Muscle of arm (tissue), 12 donors: ENCODE measurements around the gene PDE1C. TPM values are rescaled to one million over a fixed set of nuclear protein-coding genes. Genes with fewer than 3 reads are reported as not detected.
"Not testable (repeated sequence)": the region's sequence is repeated elsewhere in the genome, so short reads cannot be mapped to it uniquely, and the experiment has no call there.

Experiments
- DNase-seq: peaks from one replicate; pipeline ENCODE4 v3.0.0-alpha.2; 2013
- polyA plus RNA-seq, 12 donors: library from polyadenylated mRNA; unstranded; fragments of 120-200 nt; gene quantifications; one replicate each; pipeline ENCODE4 v1.2.1, GENCODE V29; 2013; ENCODE audit not compliant: insufficient read length in 12 of 12

The PDE1C gene
- polyA plus RNA-seq, 12 donors = 1.9 to 7.0 (median 3.5) TPM; not detected in 1

DNA sequence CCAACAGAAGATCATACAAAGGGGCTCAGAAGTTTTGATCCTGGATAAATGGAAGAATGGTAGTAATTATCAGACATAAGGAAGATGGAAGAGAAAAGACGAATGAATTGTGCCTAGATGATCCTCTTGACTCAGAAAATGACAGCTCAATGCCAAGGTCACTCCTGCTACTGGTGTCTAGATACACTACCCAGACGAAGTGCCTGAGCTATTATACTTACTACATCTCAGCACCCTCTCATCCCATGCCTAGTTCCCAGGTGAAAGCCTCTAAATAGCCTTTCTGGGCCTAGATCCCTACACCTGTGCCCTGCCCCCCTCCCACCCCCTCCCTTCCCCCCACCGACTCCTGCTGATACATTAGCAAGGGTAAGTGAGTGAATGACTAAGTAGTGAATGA lies 25.5 kb downstream of the PDE1C start:
- no peak for DNase-seq

DNA sequence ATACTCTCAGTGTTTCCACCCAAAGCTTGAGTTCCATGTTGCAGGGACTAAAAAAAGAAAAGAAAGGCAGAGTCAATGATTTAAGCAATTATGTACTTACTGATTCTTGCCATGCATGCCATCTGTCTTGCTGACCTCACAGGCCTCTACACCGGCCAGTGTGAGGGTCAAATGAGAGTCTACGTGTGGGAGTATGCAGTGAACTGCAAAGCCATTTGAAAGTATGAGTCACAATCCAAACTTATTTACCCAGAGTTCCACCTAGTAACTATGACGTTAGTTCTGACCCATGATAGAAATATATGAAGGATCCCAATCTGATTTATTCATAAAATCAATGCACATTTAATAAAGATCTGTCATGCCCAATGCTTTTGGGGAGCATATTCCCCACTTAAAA lies 26.5 kb downstream of the PDE1C start:
- no peak for DNase-seq

DNA sequence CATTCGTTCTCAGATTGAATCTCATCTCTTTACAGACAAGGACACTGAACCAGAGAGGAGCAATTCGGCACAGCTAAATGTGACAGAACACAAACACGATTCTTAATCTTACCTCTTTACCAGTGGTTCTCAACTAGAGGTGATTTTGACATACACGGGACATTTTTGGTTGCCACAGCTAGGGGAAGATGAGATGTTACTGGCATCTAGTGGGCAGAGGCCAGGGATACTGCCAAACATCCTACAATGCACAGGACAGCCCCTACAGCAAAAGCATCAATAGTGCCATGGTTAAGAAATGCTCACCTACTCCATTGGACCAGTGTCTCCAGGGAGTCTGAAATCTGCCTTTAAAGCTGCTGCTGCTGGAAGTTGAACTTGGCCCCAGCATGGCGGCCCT lies 27.3 kb downstream of the PDE1C start:
- DNase-seq = no peak

DNA sequence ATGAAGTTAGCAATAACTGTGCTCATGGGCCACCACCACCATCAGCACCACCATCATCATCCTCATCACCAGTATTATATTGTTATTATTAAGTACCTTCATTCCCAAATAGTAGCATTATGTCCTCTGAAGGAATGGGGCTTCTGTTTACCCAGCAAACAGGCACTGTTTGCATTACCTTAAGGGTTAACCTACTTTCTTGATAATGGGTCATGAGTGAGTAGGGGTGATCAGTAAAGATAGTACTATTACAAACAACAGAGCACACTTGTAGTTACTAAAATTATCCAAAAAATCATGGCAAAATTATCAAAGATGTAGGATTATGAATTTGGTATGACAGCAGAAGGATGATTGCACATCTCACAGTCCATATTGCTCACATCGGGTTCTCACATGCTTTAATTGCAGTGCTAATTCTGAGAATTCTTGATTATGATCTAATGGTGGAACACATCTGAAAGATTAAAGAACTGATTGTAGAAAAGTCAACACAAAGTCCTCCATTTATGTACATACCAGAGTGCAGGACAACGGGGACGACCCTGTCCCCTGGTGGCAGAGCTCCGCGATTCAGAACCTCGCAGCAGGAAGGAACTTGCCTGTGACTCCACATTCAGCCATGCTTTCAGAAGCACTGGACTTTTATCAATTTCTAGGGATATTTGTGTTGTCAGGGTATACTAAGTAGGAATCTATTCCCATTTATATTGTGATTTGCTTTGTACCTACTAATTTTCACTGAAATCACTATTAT lies 31.0 kb downstream of the PDE1C start:
- no peak for DNase-seq

DNA sequence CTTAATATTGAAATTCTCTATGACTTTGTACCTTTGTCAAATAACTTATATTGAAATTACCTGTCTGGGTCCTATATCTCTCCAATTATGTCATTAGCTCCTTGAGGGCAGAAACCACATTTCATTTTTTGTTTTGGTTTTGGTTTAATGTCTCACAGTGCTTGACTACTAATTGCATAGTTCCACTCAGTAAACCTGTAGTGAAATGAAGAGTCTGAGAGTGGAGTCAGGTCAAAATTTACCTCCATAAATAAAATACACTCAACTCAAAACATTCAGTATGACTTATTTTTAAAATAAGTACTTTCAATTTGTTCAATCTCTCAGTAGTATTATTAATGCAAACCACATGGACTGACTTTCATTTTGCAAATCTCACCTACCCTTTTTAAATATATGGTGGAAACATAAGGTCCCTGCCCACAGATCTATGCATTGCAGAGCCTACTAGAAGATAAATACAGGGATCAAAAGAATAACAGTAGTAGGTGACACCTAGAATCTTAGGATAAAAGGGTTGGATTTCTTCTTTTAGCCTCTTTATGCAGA lies 32.5 kb downstream of the PDE1C start:
- DNase-seq = no peak

DNA sequence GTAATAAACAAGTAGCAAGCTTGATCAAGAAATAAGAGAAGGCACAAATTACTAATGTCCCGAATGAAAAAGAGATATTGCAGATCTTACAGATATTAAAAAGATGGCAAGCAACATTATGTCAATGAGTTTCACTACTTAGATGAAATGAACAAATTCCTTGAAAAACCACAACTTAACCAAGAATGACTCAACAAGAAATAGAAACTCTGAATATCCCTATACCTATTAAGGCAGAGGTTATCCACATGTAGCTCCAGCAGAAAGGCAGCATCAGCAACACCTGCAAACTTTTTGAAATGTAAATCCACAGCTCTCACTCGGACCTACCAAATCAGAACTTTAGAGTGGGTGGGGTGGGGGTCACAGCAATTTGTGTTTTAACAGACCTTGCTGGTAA lies 33.6 kb downstream of the PDE1C start:
- DNase-seq = no peak

DNA sequence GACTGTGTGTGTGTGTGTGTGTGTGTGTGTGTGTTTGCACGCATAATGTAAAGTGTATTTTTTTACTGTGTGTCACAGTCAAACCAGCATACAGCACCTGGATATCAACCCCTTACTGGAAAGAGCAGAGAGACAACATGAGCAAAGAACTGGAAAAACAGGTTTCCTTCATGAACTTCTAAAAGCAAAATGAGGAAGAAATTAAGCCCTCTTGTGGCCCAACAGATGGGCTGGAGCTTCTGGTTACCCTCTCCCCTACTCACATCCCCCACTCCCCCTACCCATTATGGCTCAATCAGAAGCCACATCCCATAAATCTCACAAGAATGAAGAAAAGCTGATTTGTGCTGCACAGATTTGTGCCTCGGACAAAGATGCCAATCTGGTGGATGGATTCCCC lies 36.2 kb downstream of the PDE1C start:
- no peak for DNase-seq

DNA sequence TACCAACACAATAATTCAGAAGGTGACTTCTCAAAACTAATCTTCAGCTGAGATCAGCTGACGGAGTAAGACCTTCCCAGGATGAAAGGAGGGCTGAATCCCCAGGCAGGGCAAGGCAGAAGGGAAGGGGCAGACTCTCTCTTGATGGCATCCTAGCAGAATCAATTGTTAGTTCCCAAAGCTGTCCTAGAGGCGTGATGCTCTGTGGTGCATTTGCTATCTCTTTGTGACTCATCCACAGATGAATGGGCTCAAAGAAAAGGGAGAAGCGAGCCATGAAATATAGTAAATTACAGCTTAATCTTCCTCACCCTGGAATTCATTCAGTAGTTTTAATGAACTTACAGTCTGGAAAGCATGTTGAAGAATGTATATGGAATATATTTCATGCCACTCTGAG lies 37.2 kb downstream of the PDE1C start:
- no peak for DNase-seq

DNA sequence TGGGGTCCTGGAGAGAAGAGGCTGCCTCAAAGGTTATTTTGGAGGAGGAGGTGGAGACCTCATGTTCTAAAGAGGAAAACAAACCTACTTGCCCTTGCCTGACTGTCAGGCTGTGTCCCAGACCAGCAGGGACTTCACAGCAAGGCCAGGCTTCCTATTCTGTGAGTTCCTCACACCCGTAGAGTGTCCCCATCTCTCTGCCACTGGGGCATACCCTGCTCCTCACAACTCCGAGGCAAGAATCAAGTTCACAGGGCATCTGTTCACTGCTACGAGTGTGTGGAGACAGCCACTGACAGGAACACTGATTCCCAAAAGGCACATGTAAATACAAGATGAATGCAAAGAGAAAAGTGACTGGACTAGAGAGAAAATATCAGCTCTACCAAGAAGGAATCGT lies 38.0 kb downstream of the PDE1C start:
- no peak for DNase-seq

DNA sequence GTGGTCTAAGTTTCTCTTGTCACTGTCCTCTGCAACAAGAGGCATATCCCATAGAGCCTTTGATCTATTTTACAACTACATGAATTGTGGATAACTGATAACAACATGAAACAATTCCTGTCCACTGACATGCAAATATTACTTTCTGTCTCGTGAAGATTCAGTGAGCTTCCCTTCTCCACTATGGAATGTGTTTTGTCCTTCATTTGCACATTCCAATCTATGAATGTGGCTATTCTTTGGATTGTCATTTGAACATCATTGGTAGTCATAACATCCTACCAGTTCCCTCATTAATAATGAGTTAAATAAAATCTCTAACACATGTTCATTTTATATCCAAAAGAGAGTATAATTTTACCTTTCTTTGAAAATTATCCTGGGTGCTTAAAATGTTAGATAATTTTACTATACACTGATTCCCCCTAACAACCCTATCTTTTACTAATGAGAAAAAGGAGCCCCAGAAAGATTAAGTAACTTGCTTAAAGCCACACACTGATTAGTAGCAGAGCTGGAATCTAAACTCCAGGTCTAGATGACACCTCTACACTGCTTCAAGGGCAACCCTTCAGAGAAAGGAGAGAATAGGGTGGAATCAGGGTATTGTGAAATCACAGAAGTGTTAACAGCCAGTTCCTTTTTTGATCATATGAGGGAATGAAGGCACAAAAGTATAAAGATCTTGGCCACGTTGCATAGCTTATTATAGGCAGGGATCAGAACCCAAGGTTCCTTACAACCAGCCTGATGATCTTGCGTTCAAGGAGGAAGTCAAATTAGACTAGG lies 39.1 kb downstream of the PDE1C start:
- DNase-seq = no peak

DNA sequence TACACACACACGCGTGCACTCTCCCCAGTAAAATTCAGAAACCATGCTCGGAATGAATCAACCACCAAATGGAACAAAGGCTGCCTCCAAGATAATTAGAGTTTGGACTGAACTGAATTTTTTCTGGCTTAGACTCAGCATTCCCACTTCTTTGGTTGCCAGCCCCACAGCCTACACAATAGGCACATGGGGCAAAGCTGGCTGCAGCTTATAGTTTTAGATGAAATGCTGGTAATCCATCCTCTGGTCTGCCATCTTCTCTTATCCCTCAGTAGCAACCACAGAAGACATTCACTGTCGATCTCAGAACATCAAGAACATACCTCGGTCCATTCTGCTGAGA lies 44.2 kb downstream of the PDE1C start:
- no peak for DNase-seq

DNA sequence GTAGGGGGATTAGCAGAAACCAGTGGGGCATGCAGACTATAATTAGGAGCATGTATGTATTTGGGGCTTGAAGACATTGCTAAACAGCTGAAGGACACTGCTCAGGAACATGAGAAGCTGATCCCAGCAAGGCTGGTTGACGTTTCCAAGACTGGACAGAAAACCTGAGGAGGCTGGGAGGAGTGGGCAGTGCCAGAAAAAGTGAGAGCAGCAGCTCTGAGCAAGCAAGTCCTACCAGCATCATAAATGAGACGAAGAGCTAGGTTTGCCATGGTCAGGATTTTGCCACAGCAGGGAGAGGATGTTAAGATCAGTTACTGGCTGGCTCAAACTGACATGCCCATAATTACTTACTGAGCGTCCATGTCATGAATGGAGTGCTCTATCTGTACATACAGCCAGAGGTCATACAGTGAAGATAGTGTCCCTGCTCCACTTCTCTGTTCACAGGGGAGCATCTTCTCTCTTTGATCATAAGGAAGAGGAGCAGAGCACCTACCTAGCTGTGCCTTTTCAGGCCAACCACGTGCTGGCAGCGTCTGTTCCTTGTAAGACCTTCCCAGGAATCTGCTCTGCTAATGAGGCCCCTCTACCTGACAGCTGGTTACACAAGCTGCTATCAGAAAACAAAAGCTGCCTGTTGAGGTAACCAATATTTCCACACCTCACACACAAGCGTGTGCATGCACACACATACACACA lies 44.7 kb downstream of the PDE1C start:
- DNase-seq = no peak

DNA sequence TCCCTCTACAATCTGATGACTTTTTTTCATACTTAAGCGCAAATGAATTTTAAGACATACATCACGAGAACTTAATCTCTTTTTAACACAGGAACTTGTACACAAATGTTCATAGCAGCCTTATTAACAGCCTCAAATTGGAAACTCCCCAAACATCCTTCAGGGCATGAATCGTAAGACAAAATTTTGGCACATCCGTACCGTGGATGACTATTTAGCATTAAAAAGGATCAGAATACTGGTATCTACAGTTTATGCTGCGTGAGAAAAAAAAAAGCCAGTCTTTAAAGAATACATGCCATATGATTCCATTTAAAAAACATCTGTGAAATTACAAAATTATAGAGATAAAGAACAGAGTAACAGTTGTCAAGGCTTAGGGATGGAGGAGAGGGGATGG lies 46.8 kb downstream of the PDE1C start:
- DNase-seq = no peak

DNA sequence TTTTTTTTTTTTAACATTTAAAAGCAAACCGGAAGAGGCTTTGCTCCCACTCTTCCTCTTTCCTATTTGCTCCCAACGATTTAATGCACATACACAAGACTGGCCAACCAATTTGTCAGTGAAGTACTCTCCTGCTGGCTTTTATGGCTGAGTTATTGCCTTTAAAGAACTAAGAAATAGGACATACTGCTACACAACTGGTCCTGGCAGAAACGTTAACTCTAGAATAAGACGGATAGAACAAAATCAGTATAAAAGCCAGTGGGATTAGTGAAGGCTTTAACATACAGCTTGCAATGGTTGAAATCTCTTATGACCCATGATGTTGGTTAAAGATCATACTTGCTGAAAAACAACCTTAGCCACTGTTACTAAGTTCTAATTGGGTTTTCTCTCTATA lies 47.2 kb downstream of the PDE1C start:
- DNase-seq = no peak

DNA sequence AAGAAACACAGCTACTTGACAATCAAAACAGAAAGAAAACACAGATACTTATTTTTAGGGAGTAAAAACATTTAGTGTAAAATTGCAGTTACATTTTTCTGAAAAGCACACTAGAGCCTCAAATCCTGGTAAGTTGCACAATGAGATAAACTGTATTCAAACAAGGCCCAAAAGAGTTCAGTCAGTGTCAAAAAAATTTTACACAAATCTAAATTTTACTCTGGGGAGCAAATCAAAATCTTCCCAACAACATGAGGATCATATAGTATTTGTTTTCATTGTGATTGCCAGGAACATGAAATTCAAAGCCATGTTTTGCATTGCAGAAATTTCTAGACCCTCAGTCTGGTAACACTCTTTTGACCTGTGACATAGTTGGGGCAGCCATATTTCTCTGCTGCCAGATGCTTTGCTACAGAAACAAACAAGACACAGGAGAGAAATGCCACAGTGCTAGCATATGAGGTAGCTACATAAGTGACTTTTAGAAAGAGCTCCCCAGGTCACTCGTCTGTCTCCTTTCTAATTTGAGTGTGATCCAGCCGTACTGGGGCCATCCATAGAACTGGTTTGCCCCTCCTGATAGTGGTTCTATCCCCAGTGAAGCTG lies 49.6 kb downstream of the PDE1C start:
- no peak for DNase-seq

DNA sequence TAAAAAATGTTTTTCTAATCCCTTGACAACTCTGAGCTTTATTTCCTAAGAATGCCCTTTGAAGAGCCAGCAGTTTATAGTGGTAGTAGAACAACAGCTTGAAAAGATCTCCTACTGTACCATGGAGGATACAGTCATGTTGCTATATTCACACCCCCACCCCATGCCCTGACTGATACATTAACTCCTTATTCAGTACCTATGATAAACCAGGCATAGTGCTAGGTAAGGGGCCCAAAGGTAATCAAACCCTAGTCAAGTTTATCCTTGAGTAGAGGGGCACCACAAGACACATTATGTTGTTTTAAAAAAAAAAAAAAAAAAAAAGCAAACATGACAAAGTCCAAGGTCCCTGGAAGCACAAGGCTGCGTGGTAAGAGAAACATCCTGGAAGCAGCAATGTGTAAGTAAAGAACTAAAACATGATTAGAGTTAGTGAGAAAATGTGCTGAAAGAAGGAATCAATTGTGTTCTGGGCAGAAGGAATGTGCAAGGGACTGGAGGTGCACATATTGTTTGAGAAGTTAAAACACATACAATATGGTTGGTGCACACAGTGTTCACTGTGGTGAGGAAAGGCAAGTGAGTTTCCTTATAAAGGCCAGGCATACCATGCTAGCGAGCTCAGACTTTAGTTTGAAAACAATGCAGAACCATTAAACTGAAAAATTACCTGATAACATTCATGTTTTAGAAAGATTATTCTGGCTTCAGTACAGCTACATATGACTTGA lies 51.2 kb downstream of the PDE1C start:
- no peak for DNase-seq

DNA sequence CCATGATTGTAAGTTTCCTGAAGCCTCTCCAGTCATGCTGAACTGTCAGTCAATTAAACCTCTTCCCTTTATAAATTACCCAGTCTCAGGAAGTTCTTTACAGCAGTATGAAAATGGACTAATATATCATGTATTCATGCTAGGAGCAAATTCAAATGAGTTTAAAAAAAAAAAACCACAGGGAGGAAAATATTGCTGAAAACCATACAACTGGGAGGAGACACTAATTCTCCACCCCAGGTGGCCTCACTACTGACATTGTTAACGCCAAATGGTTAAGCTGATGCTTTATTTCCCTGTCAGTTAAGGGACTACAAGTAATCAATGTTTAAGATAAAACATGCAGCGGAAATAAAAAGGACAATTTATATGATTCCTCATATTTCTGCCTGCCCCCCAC lies 55.1 kb downstream of the PDE1C start:
- no peak for DNase-seq

DNA sequence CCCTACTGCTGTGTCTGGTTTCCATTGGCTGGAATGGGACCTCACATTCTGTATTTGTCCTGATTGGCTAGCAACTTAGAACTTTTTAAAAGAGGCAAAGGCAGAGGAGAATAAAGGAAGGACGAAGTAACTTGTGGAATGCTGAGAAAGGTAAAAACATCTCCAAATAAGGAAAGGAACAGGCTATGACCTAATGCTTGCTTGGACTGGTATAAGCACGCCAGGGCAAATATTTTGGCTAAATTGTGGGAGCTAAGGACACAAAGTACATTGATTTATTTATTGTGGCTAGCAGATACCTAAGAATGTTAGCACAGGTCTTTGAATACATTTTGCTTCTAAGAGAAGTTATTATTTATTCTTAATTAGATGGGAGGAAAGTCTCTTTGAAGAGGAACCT lies 56.7 kb downstream of the PDE1C start:
- DNase-seq = not testable (repeated sequence)

DNA sequence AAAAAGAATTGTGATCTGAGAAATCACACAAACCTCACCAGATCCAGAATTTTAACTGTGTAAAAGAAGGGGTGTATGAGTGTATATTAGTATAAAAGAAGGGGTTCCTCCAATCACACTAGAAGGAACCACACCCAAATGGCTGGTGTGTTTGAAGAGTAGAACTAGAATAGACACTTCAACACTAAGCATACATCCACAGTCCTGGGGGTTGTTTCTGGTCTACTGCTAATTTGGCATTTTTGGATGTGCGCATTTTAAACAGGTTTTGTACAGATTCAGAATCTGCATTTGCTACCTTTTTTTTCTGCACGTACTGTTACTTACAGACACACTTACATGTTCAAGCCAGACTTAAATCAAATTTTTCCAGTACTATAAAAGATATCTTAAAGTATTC lies 64.6 kb downstream of the PDE1C start:
- DNase-seq = no peak

DNA sequence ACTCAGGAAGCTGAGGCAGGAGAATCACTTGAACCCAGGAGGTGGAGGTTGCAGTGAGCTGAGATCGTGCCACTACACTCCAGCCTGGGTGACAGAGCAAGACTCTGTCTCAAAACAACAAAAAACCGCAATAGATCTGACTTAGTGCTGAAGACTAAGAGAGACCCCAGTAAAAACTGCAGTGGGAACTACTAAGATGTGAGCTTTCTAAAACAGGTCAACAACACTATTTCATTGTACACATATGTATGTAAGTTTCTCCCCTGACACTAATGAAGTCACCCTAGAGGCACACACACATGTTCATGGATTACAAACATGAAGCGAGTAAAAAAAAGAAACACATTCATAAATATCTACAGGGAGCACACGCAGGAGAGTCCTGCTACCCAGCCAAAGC lies 68.3 kb downstream of the PDE1C start:
- no peak for DNase-seq

DNA sequence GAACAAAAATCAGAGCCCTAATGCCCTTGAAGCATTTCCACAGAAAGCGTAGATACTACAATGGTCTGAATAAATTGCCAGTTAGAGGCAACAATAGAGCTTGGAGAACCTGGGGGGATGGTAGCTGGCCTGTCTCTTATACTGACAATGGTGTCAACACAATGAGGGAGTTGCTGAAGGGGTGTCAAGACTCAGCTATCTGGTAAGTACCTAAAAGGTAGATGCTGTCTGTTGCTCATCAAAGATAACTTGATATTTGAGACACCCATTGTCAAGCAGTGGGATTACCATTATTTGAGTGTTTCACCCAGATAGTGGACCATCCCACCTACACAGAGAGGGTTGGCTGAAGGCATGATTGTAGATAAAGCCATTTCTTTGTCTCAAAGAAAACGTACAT lies 72.8 kb downstream of the PDE1C start:
- DNase-seq = no peak

DNA sequence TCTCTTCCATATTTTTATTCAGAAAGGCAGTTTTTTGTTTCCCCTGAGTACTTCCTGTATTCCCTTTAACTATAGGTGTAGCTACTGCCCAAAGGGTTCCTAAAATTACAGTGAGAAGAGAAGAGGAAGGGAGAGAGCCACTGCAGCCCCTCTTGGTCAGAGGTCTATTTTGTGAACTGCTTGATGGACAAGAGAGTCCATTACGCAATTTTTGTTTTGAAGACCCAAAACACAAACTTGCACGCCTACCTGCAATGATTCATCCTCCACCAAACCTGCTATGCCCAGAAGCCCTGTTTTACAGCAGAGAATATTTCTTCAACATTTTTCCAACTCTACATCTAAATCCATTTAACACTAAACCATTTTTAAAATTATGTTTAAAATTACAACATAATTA lies 75.1 kb downstream of the PDE1C start:
- DNase-seq = no peak
